ENCODE results near the gene GADD45GIP1.

DNA sequence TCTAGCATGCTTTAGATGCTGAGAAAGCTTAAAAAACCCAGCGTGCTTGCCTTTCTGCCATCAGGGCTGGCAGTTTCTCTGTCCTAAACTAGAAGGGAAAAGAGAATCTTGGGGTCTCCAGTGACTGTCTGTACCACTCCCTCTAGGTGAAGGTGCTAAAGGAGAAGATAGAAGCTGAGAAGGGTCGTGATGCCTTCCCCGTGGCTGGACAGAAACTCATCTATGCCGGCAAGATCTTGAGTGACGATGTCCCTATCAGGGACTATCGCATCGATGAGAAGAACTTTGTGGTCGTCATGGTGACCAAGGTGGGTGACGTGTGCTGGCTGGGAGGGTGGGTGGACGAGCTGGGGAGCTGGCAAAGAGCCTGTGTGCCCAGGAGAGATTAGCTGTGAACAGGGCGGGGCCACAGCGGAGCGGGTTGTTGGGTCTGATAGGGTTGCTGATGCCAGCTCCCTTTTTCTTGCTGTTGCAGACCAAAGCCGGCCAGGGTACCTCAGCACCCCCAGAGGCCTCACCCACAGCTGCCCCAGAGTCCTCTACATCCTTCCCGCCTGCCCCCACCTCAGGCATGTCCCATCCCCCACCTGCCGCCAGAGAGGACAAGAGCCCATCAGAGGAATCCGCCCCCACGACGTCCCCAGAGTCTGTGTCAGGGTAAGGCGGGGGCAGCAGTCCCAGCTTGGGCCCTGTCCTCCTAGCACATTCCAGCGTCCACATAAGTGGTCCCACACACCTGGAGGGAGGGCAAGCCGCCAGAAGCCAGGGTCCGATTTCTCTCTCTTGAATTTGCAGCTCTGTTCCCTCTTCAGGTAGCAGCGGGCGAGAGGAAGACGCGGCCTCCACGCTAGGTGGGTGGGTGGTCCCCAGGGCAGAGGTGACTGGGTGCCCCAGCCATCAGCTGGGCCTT is 9.1 kb downstream of the GADD45GIP1 start:
- TF ChIP-seq, protein P1, sequence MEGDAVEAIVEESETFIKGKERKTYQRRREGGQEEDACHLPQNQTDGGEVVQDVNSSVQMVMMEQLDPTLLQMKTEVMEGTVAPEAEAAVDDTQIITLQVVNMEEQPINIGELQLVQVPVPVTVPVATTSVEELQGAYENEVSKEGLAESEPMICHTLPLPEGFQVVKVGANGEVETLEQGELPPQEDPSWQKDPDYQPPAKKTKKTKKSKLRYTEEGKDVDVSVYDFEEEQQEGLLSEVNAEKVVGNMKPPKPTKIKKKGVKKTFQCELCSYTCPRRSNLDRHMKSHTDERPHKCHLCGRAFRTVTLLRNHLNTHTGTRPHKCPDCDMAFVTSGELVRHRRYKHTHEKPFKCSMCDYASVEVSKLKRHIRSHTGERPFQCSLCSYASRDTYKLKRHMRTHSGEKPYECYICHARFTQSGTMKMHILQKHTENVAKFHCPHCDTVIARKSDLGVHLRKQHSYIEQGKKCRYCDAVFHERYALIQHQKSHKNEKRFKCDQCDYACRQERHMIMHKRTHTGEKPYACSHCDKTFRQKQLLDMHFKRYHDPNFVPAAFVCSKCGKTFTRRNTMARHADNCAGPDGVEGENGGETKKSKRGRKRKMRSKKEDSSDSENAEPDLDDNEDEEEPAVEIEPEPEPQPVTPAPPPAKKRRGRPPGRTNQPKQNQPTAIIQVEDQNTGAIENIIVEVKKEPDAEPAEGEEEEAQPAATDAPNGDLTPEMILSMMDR (IDR thresholded peaks at IDR 0.05) = no peak
- TF ChIP-seq POLR2A (IDR thresholded peaks at IDR 0.05) = no peak
- no peak for TF ChIP-seq POLR2AphosphoS5 (IDR thresholded peaks at IDR 0.05)
- no peak for TF ChIP-seq EP300 (IDR thresholded peaks at IDR 0.05; ENCODE audit: low read depth)
